ENCODE data around the gene FCRL5. TPM values are rescaled to one million over a fixed set of nuclear protein-coding genes. Genes with fewer than 3 reads are reported as not detected.

FCRL5 gene
- total RNA-seq (2014; rRNA removed; shearing (Covaris generic); ENCODE audit: low replicate concordance) = 0.93 and 0.97 TPM in 2 replicates

DNA sequence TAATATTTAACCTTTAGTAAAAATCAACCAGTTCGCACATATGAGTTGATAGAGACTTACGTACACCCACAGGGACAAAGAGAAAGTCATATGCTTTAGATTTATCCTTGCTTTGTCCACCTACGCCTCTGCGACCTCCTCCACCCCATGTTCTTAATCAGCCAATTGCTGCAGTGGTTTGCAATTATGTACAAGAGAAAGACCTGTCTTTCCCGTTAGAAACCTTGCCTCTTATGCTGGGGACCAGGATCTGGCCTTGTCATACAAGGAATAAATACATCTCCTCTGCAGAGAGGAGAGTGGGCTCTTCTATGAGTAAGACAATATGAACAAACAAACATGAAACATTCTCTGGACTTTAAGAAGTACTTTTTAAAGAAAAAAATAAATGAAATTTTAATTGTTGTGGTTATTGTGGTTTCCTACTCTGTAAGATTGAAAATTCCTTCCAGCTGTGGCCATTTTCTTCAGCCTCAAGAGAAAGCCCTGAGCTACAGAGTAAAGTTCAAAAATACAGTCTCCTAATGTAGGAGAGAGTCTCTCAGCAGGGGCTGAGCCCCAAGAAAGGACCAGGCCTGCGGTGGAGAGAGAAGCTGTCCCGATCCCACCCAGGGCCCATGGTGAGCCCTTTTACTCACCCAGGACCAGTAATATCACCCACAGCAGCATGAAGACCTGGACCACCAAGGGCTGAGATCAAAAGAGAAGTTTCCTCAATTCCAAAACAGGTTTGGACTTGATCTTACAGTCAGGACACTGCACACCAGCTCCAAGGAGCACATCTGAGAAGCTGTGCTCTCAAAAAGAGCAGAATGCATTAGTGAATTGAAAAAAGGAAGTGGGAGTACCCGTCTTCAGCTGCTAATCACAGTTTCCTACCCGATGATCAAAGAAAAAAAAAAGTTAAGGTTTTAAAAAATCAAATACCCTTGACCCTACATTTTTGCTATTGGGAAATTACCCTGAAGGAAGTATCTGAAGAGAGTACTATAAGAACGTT, at the start of gene FCRL5:
TSS of gene FCRL5 (minus strand) at position 822 of the 1,000 bp plus-strand sequence. CDS start at position 669, 153 bp downstream.
- Histone ChIP-seq H3K4me3 (ENCODE audit: low read length) (no peak within 1 kb of the TSS), H3K4me1 (ENCODE audit: low read length) (peaks cover 26% of the 10 kb centered on the region), H3K9me3 (ENCODE audit: low read length) (no peaks in the 10 kb centered on the region), H3K4me2 (ENCODE audit: low read depth, low read length, poor library complexity, severe bottlenecking) (peak within 1 kb of the TSS; percentile 14), H4K20me1 (ENCODE audit: insufficient read depth, low read depth, low read length) (no peaks in the 10 kb centered on the region), H3K79me2 (ENCODE audit: low read length) (no peaks in the 10 kb centered on the region), H3K27me3 (ENCODE audit: low read length) (no peaks in the 10 kb centered on the region), H2AFZ (ENCODE audit: low read length) (no peak within 1 kb of the TSS), H3K9me2 (replicated peaks; ENCODE audit: insufficient read depth, low read length) (no peaks in the 10 kb centered on the region), H3K36me3 (ENCODE audit: insufficient read depth, low read length) (no peaks in the 10 kb centered on the region), H3K27ac (ENCODE audit: low read length) (no peak within 1 kb of the TSS), H3K9ac (ENCODE audit: low read length) (peak within 1 kb of the TSS; percentile 14; the same call in 1 of the 2 replicates)
- DNase-seq = peak; percentile 53

DNA sequence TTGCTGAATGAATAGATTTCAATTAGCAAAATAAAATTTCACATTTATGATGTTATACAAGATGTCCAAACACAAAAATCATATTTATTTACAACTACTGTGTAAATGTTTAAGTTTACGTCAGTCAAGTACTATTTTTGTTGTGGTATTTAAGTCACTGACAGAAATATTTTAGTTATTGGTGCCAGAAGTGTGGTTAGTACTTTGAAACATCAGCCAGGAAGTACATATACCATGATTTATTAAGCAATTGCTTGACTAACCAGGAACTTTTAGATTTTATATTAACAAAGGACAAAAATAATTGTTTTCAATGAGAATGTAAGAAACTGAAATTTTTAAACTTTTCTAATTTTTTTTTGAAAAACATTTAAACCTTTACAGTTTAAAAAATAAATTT, 47.9 kb upstream of the FCRL5 start:
- Histone ChIP-seq H4K20me1 (ENCODE audit: insufficient read depth, low read depth, low read length) (no peaks in the 10 kb centered on the region), H3K9ac (ENCODE audit: low read length) (no peak overlapping the region), H3K27ac (ENCODE audit: low read length) (no peak overlapping the region), H3K9me3 (ENCODE audit: low read length) (no peaks in the 10 kb centered on the region), H3K27me3 (ENCODE audit: low read length) (no peaks in the 10 kb centered on the region), H3K4me2 (ENCODE audit: low read depth, low read length, poor library complexity, severe bottlenecking) (no peak overlapping the region), H3K4me1 (ENCODE audit: low read length) (peaks cover 12% of the 10 kb centered on the region), H3K79me2 (ENCODE audit: low read length) (no peaks in the 10 kb centered on the region), H2AFZ (ENCODE audit: low read length) (no peak overlapping the region), H3K9me2 (replicated peaks; ENCODE audit: insufficient read depth, low read length) (no peaks in the 10 kb centered on the region), H3K4me3 (ENCODE audit: low read length) (no peak overlapping the region), H3K36me3 (ENCODE audit: insufficient read depth, low read length) (no peaks in the 10 kb centered on the region)
- no peak for DNase-seq

DNA sequence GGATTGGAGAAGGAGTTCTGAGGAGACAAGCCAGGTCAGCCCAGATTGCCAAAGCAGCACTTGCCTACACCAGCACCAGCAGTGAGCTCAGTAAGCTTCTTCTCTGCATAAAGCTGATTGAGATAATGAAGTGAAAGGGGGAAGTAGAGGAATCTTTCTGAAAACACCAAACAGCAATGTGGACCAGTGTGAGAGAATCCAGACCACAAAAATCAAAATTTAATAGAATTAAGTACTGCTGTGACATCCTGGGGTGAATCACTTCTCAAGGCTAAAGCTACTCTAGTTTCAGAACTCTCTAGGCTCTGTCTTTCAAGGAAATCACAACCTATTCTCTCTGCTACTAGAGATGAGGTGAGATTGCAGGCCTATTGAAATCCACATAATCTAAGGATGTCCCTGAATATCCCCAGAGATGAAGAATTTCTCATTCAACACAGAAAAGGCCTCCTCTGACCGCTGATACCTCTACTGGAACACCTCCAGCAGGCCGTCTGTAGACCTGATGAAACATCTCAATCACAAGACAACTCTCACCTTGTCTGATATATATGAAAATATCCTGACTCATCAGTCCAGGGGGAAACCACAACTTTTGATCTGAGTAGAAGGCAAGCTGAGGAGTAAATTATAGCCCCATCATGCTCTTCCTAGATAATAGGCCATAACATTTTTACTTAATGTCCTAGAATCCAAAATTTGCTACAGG, 45.8 kb upstream of the FCRL5 start, which contains the start of gene FCRL4:
TSS of gene FCRL4 (minus strand) at position 127 of the 709 bp plus-strand sequence. CDS start 141 bp downstream, outside the sequence.
- Histone ChIP-seq H3K4me2 (ENCODE audit: low read depth, low read length, poor library complexity, severe bottlenecking) (no peak within 1 kb of the TSS), H3K27me3 (ENCODE audit: low read length) (no peaks in the 10 kb centered on the region), H2AFZ (ENCODE audit: low read length) (no peak within 1 kb of the TSS), H3K79me2 (ENCODE audit: low read length) (no peaks in the 10 kb centered on the region), H3K9me3 (ENCODE audit: low read length) (no peaks in the 10 kb centered on the region), H3K9me2 (replicated peaks; ENCODE audit: insufficient read depth, low read length) (no peaks in the 10 kb centered on the region), H3K4me3 (ENCODE audit: low read length) (no peak within 1 kb of the TSS), H3K36me3 (ENCODE audit: insufficient read depth, low read length) (no peaks in the 10 kb centered on the region), H3K9ac (ENCODE audit: low read length) (no peak within 1 kb of the TSS), H3K4me1 (ENCODE audit: low read length) (peaks cover 15% of the 10 kb centered on the region), H3K27ac (ENCODE audit: low read length) (no peak within 1 kb of the TSS), H4K20me1 (ENCODE audit: insufficient read depth, low read depth, low read length) (no peaks in the 10 kb centered on the region)
- no peak for DNase-seq

DNA sequence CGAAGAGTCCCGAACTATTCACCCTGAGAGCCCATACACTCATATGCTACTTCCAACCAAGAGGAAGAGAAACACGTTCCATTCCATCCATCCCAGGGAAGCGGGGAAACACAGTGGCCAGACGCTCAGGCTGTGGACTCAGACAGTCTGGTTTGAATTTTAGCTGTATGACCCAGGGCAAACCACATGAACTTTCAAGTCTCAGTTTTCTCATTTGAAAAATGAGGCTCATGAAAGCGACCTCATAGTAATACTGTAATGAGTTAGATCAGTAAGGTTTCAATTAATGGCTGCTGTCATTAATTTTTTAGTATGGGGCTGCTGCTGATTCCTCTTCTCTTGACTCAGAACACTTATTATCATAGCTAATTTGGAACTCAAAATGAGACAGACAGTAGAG, 44.1 kb upstream of the FCRL5 start:
- no peak for DNase-seq
- Histone ChIP-seq H3K4me3 (ENCODE audit: low read length) (no peak overlapping the region), H3K4me2 (ENCODE audit: low read depth, low read length, poor library complexity, severe bottlenecking) (no peak overlapping the region)

DNA sequence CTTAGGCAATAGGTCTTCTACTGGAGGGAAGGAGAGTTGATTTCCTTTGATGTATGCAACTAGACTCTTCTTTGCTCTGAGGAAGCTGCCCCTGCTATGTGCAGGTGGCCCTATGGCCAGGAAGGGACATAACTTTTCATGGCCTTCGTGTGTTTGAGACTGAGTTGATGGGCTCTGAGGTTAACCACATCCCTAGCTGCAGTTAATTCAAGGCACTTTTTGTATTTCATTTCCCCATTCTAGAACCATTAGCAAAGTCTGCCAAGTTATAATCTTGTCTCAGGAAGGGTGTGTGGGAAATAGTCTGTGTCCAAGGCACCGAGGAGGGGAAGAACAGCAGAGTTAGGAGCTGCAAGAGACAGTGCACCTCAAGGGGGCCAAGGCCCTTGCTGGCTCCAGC, 43.0 kb upstream of the FCRL5 start:
- no peaks in the 10 kb centered on the region for H3K9me3 ChIP-seq (ENCODE audit: low read length)
- H3K36me3 ChIP-seq (ENCODE audit: insufficient read depth, low read length) = no peaks in the 10 kb centered on the region
- no peaks in the 10 kb centered on the region for H3K27me3 ChIP-seq (ENCODE audit: low read length)
- no peak overlapping the region for H2AFZ ChIP-seq (ENCODE audit: low read length)
- H3K4me2 ChIP-seq (ENCODE audit: low read depth, low read length, poor library complexity, severe bottlenecking) = no peak overlapping the region
- no peaks in the 10 kb centered on the region for H3K79me2 ChIP-seq (ENCODE audit: low read length)
- no peak overlapping the region for H3K4me3 ChIP-seq (ENCODE audit: low read length)
- H3K9me2 ChIP-seq (replicated peaks; ENCODE audit: insufficient read depth, low read length) = no peaks in the 10 kb centered on the region
- H3K4me1 ChIP-seq (ENCODE audit: low read length) = peaks cover 20% of the 10 kb centered on the region
- no peak overlapping the region for H3K27ac ChIP-seq (ENCODE audit: low read length)
- no peaks in the 10 kb centered on the region for H4K20me1 ChIP-seq (ENCODE audit: insufficient read depth, low read depth, low read length)
- peak; percentile 50 for DNase-seq
- no peak overlapping the region for H3K9ac ChIP-seq (ENCODE audit: low read length)

More for the DNA sequence above, 44.1 kb upstream of the FCRL5 start:
- Histone ChIP-seq H3K9me3 (ENCODE audit: low read length) (no peaks in the 10 kb centered on the region), H3K36me3 (ENCODE audit: insufficient read depth, low read length) (no peaks in the 10 kb centered on the region), H4K20me1 (ENCODE audit: insufficient read depth, low read depth, low read length) (no peaks in the 10 kb centered on the region), H3K79me2 (ENCODE audit: low read length) (no peaks in the 10 kb centered on the region), H2AFZ (ENCODE audit: low read length) (no peak overlapping the region), H3K27me3 (ENCODE audit: low read length) (no peaks in the 10 kb centered on the region), H3K9ac (ENCODE audit: low read length) (no peak overlapping the region), H3K4me1 (ENCODE audit: low read length) (peaks cover 20% of the 10 kb centered on the region), H3K9me2 (replicated peaks; ENCODE audit: insufficient read depth, low read length) (no peaks in the 10 kb centered on the region), H3K27ac (ENCODE audit: low read length) (no peak overlapping the region)

DNA sequence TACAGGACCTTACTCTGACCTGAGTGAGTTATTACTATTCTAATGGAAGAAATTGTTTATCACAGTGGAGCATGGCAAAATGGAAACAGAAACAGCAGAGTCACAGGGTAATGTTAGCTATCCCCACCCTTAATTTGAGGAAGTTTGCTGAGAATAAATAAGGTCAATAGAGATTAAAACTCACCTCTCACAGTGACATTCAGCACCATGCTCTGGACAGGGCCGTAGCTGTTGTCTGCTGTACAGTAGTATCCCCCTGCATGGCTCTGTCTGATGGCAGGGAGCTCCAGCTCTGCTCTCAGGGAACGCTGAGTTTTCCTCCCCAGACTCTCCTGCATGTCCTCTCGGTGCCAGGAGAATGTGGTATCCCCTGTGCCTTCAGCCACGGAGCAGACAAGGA, 33.7 kb upstream of the FCRL5 start:
- H4K20me1 ChIP-seq (ENCODE audit: insufficient read depth, low read depth, low read length) = no peaks in the 10 kb centered on the region
- H3K9ac ChIP-seq (ENCODE audit: low read length) = no peak overlapping the region
- peaks cover 6% of the 10 kb centered on the region for H3K4me1 ChIP-seq (ENCODE audit: low read length)
- no peak overlapping the region for H3K4me3 ChIP-seq (ENCODE audit: low read length)
- H3K4me2 ChIP-seq (ENCODE audit: low read depth, low read length, poor library complexity, severe bottlenecking) = no peak overlapping the region
- H3K36me3 ChIP-seq (ENCODE audit: insufficient read depth, low read length) = no peaks in the 10 kb centered on the region; the same call in 1 of the 2 replicates
- H3K9me3 ChIP-seq (ENCODE audit: low read length) = no peaks in the 10 kb centered on the region
- no peaks in the 10 kb centered on the region for H3K9me2 ChIP-seq (replicated peaks; ENCODE audit: insufficient read depth, low read length)
- H3K79me2 ChIP-seq (ENCODE audit: low read length) = no peaks in the 10 kb centered on the region
- H3K27me3 ChIP-seq (ENCODE audit: low read length) = no peaks in the 10 kb centered on the region
- no peak overlapping the region for H3K27ac ChIP-seq (ENCODE audit: low read length)
- no peak overlapping the region for H2AFZ ChIP-seq (ENCODE audit: low read length)
- DNase-seq = no peak

DNA sequence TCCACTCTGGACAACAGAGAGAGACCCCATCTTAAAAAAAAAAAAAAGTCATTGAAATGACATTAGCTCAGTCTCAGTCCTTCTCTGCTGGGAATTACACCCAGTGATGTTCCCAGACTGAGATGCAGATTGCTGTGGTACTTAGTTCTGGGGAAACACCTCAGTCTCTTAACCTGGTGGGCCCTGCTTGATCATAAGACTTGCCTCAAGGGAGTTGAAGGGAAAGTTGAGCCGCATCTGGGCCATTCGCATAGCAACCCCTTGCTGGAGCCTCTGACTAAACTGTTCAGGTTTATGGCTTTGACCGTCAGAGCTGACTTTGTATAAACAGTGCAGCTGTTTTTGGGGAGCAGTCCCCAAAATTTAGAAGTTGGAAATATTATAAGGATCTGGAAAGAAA, 32.2 kb upstream of the FCRL5 start:
- Histone ChIP-seq H4K20me1 (ENCODE audit: insufficient read depth, low read depth, low read length) (no peaks in the 10 kb centered on the region), H3K79me2 (ENCODE audit: low read length) (no peaks in the 10 kb centered on the region), H3K4me2 (ENCODE audit: low read depth, low read length, poor library complexity, severe bottlenecking) (no peak overlapping the region), H3K9me2 (replicated peaks; ENCODE audit: insufficient read depth, low read length) (no peaks in the 10 kb centered on the region), H2AFZ (ENCODE audit: low read length) (no peak overlapping the region), H3K9me3 (ENCODE audit: low read length) (no peaks in the 10 kb centered on the region), H3K4me3 (ENCODE audit: low read length) (no peak overlapping the region), H3K36me3 (ENCODE audit: insufficient read depth, low read length) (no peaks in the 10 kb centered on the region; the same call in 1 of the 2 replicates), H3K27me3 (ENCODE audit: low read length) (no peaks in the 10 kb centered on the region), H3K9ac (ENCODE audit: low read length) (no peak overlapping the region), H3K4me1 (ENCODE audit: low read length) (peaks cover 13% of the 10 kb centered on the region), H3K27ac (ENCODE audit: low read length) (no peak overlapping the region)
- DNase-seq = no peak

DNA sequence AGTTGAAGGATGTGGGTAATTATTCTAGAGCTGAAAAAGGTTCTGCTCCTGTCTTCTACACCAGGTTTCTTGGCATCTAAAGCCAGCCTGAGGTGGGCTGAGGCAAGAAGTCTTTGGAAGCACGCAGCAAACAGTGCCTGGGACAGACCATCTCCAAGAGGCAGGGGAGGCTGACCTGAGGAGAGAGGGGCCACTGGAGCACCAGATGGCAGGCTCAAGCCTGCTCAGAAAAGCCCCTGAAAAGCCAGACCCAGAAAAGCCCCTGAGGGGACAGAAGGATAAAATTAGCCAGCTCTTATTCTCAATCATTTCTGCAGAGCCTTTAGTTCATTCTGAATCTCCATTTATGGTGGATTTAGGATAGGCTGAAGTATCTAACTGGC, 28.5 kb upstream of the FCRL5 start:
- Histone ChIP-seq H4K20me1 (ENCODE audit: insufficient read depth, low read depth, low read length) (no peaks in the 10 kb centered on the region), H2AFZ (ENCODE audit: low read length) (no peak overlapping the region), H3K4me3 (ENCODE audit: low read length) (no peak overlapping the region), H3K9ac (ENCODE audit: low read length) (no peak overlapping the region), H3K9me3 (ENCODE audit: low read length) (no peaks in the 10 kb centered on the region), H3K27me3 (ENCODE audit: low read length) (no peaks in the 10 kb centered on the region), H3K79me2 (ENCODE audit: low read length) (no peaks in the 10 kb centered on the region), H3K4me1 (ENCODE audit: low read length) (peaks cover 26% of the 10 kb centered on the region), H3K27ac (ENCODE audit: low read length) (no peak overlapping the region), H3K4me2 (ENCODE audit: low read depth, low read length, poor library complexity, severe bottlenecking) (no peak overlapping the region), H3K36me3 (ENCODE audit: insufficient read depth, low read length) (no peaks in the 10 kb centered on the region; the same call in 1 of the 2 replicates), H3K9me2 (replicated peaks; ENCODE audit: insufficient read depth, low read length) (no peaks in the 10 kb centered on the region)
- no peak for DNase-seq
